ENCODE measurements around the gene NTSR2. TPM values are rescaled to one million over a fixed set of nuclear protein-coding genes. Genes with fewer than 3 reads are reported as not detected.

NTSR2 gene
- total RNA-seq, 1 donor from 2014 or later: not detected

- no peak overlapping the region for H3K27ac Mint-ChIP-seq
- no peaks in the 10 kb centered on the region for H3K9me3 Mint-ChIP-seq
- ATAC-seq (ENCODE audit: low read depth) (no peak), DNase-seq (no peak)
- intact Hi-C loops (cut with micrococcal nuclease): no loop called here
- H3K36me3 Mint-ChIP-seq (ENCODE audit: low read depth): no peaks in the 10 kb centered on the region
- no peak overlapping the region for H3K4me3 Mint-ChIP-seq
- no peak for TF ChIP-seq CTCF (IDR thresholded peaks at IDR 0.05)
- ChIA-PET CTCF (no interaction called here), POLR2A (no interaction called here)
- H3K27me3 Mint-ChIP-seq: no peaks in the 10 kb centered on the region
- no peaks in the 10 kb centered on the region for H3K4me1 Mint-ChIP-seq
Observed at GRCh38 chr2:11617984-11618707, 51.8 kb downstream of the NTSR2 start.

- Mint-ChIP-seq H3K27ac (no peak overlapping the region), H3K9me3 (no peaks in the 10 kb centered on the region)
- CTCF ChIA-PET: no interaction called here
Observed at GRCh38 chr2:11617527-11617926, 52.5 kb downstream of the NTSR2 start.

GRCh38 chr2:11616851-11617415 lies 53.1 kb downstream of the NTSR2 start:
- POLR2A ChIA-PET: no interaction called here
- intact Hi-C loops (cut with micrococcal nuclease): no loop called here
- CTCF ChIA-PET: no interaction called here
- H3K27ac Mint-ChIP-seq: no peak overlapping the region
- H3K27me3 Mint-ChIP-seq: no peaks in the 10 kb centered on the region
- no peaks in the 10 kb centered on the region for H3K36me3 Mint-ChIP-seq (ENCODE audit: low read depth)
- no peak for ATAC-seq (ENCODE audit: low read depth)
- H3K4me1 Mint-ChIP-seq: no peaks in the 10 kb centered on the region
- no peak overlapping the region for H3K4me3 Mint-ChIP-seq
- no peaks in the 10 kb centered on the region for H3K9me3 Mint-ChIP-seq
- DNase-seq: no peak
- no peak for TF ChIP-seq CTCF (IDR thresholded peaks at IDR 0.05)

More at GRCh38 chr2:11617527-11617926, 52.5 kb downstream of the NTSR2 start:
- no peak for ATAC-seq (ENCODE audit: low read depth)
- intact Hi-C loops (cut with micrococcal nuclease): no loop called here
- TF ChIP-seq CTCF (IDR thresholded peaks at IDR 0.05): no peak
- Mint-ChIP-seq H3K36me3 (ENCODE audit: low read depth) (no peaks in the 10 kb centered on the region), H3K4me3 (no peak overlapping the region), H3K4me1 (no peaks in the 10 kb centered on the region), H3K27me3 (no peaks in the 10 kb centered on the region)
- DNase-seq: no peak
- POLR2A ChIA-PET: no interaction called here

- TF ChIP-seq CTCF (IDR thresholded peaks at IDR 0.05): no peak
- intact Hi-C loops (cut with micrococcal nuclease): no loop called here
- Mint-ChIP-seq H3K27ac (no peak overlapping the region), H3K36me3 (ENCODE audit: low read depth) (no peaks in the 10 kb centered on the region), H3K4me1 (no peaks in the 10 kb centered on the region), H3K4me3 (no peak overlapping the region), H3K27me3 (no peaks in the 10 kb centered on the region), H3K9me3 (no peaks in the 10 kb centered on the region)
- DNase-seq (no peak), ATAC-seq (ENCODE audit: low read depth) (no peak)
- CTCF ChIA-PET: no interaction called here
- POLR2A ChIA-PET: no interaction called here
Observed at GRCh38 chr2:11616097-11616687, 53.8 kb downstream of the NTSR2 start.

- no peaks in the 10 kb centered on the region for H3K36me3 Mint-ChIP-seq (ENCODE audit: low read depth)
- no peak for TF ChIP-seq CTCF (IDR thresholded peaks at IDR 0.05)
- H3K9me3 Mint-ChIP-seq: no peaks in the 10 kb centered on the region
- intact Hi-C loops (cut with micrococcal nuclease): no loop called here
- no peaks in the 10 kb centered on the region for H3K27me3 Mint-ChIP-seq
- ATAC-seq (ENCODE audit: low read depth): no peak
- CTCF ChIA-PET: no interaction called here
- no peak for DNase-seq
- POLR2A ChIA-PET: no interaction called here
- no peaks in the 10 kb centered on the region for H3K4me1 Mint-ChIP-seq
- no peak overlapping the region for H3K27ac Mint-ChIP-seq
- H3K4me3 Mint-ChIP-seq: no peak overlapping the region
Observed at GRCh38 chr2:11615209-11615608, 54.8 kb downstream of the NTSR2 start.

Measured in activated B cell treated with CpG ODN at 0.5 μM for 24 hours (primary cell).